ENCODE measurements around the gene CBX2.

The CBX2 gene

GRCh38 chr17:79829457-79829856 lies 51.5 kb downstream of the CBX2 start:
- Histone ChIP-seq H3K9ac (ENCODE audit: low read length) (no peak overlapping the region), H3K4me2 (ENCODE audit: low read length) (no peak overlapping the region), H3K79me2 (ENCODE audit: low read length) (peaks cover 15% of the 10 kb centered on the region), H3K27ac (ENCODE audit: low read length) (no peak overlapping the region), H3K36me3 (replicated peaks; ENCODE audit: low read depth, low read length) (peaks cover 17% of the 10 kb centered on the region), H3K4me1 (ENCODE audit: low read length) (no peaks in the 10 kb centered on the region), H3K27me3 (ENCODE audit: low read depth, low read length) (no peaks in the 10 kb centered on the region), H3K9me3 (ENCODE audit: insufficient read depth, low read length) (no peaks in the 10 kb centered on the region), H2AFZ (ENCODE audit: low read depth, low read length) (no peak overlapping the region), H4K20me1 (ENCODE audit: insufficient read depth, low read length) (peaks cover 47% of the 10 kb centered on the region), H3K4me3 (ENCODE audit: low read length) (no peak overlapping the region)
- TF ChIP-seq, protein P1, sequence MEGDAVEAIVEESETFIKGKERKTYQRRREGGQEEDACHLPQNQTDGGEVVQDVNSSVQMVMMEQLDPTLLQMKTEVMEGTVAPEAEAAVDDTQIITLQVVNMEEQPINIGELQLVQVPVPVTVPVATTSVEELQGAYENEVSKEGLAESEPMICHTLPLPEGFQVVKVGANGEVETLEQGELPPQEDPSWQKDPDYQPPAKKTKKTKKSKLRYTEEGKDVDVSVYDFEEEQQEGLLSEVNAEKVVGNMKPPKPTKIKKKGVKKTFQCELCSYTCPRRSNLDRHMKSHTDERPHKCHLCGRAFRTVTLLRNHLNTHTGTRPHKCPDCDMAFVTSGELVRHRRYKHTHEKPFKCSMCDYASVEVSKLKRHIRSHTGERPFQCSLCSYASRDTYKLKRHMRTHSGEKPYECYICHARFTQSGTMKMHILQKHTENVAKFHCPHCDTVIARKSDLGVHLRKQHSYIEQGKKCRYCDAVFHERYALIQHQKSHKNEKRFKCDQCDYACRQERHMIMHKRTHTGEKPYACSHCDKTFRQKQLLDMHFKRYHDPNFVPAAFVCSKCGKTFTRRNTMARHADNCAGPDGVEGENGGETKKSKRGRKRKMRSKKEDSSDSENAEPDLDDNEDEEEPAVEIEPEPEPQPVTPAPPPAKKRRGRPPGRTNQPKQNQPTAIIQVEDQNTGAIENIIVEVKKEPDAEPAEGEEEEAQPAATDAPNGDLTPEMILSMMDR (IDR thresholded peaks at IDR 0.05; ENCODE audit: low read depth, low read length): no peak
- no peak for TF ChIP-seq EZH2phosphoT487 (IDR thresholded peaks at IDR 0.05; ENCODE audit: low read depth)

DNA sequence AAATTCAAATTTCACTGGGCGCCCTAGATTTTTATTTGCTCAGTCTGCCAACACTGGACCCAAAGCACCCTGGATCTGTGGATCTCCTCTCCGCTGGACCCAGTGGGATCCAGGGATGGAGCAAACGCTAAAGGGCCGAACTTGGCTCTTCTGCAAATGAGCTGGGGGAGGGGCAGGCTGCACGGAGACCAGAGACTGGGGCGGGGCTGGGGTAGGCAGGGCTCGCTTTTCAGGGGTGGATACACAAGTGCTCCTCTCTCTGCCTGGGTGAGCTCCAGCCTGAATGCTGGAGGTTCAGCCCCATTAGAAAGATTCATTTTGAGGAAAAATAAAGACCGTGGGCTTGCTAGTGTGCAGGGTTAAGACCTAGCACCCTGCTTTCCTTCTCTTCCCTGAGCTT lies 52.4 kb downstream of the CBX2 start:
- Histone ChIP-seq H3K36me3 (replicated peaks; ENCODE audit: low read depth, low read length) (peaks cover 25% of the 10 kb centered on the region), H2AFZ (ENCODE audit: low read depth, low read length) (no peak overlapping the region), H4K20me1 (ENCODE audit: insufficient read depth, low read length) (peaks cover 56% of the 10 kb centered on the region), H3K79me2 (ENCODE audit: low read length) (peaks cover 23% of the 10 kb centered on the region), H3K4me1 (ENCODE audit: low read length) (no peaks in the 10 kb centered on the region), H3K9ac (ENCODE audit: low read length) (no peak overlapping the region), H3K9me3 (ENCODE audit: insufficient read depth, low read length) (no peaks in the 10 kb centered on the region), H3K4me2 (ENCODE audit: low read length) (no peak overlapping the region), H3K4me3 (ENCODE audit: low read length) (no peak overlapping the region), H3K27ac (ENCODE audit: low read length) (no peak overlapping the region), H3K27me3 (ENCODE audit: low read depth, low read length) (no peaks in the 10 kb centered on the region)
- TF ChIP-seq, protein P1 (IDR thresholded peaks at IDR 0.05; ENCODE audit: low read depth, low read length): no peak

- H3K4me2 ChIP-seq (ENCODE audit: low read length): no peak overlapping the region
- H3K9me3 ChIP-seq (ENCODE audit: insufficient read depth, low read length): no peaks in the 10 kb centered on the region
- peaks cover 61% of the 10 kb centered on the region for H4K20me1 ChIP-seq (ENCODE audit: insufficient read depth, low read length)
- H3K27ac ChIP-seq (ENCODE audit: low read length): no peak overlapping the region
- H2AFZ ChIP-seq (ENCODE audit: low read depth, low read length): no peak overlapping the region
- TF ChIP-seq, protein P1 (IDR thresholded peaks at IDR 0.05; ENCODE audit: low read depth, low read length): no peak
- peaks cover 29% of the 10 kb centered on the region for H3K79me2 ChIP-seq (ENCODE audit: low read length)
- H3K36me3 ChIP-seq (replicated peaks; ENCODE audit: low read depth, low read length): peaks cover 31% of the 10 kb centered on the region
- H3K27me3 ChIP-seq (ENCODE audit: low read depth, low read length): no peaks in the 10 kb centered on the region
- H3K4me1 ChIP-seq (ENCODE audit: low read length): peaks cover under 1% of the 10 kb centered on the region
- H3K4me3 ChIP-seq (ENCODE audit: low read length): no peak overlapping the region
- H3K9ac ChIP-seq (ENCODE audit: low read length): no peak overlapping the region
Measured at GRCh38 chr17:79830763-79831264, 52.9 kb downstream of the CBX2 start.

- no peaks in the 10 kb centered on the region for H3K9me3 ChIP-seq (ENCODE audit: insufficient read depth, low read length)
- H3K27ac ChIP-seq (ENCODE audit: low read length): no peak overlapping the region
- H3K4me1 ChIP-seq (ENCODE audit: low read length): peaks cover 8% of the 10 kb centered on the region
- H3K9ac ChIP-seq (ENCODE audit: low read length): no peak overlapping the region
- peaks cover 38% of the 10 kb centered on the region for H3K36me3 ChIP-seq (replicated peaks; ENCODE audit: low read depth, low read length)
- peaks cover 68% of the 10 kb centered on the region for H4K20me1 ChIP-seq (ENCODE audit: insufficient read depth, low read length)
- no peaks in the 10 kb centered on the region for H3K27me3 ChIP-seq (ENCODE audit: low read depth, low read length)
- no peak overlapping the region for H3K4me3 ChIP-seq (ENCODE audit: low read length)
- H3K79me2 ChIP-seq (ENCODE audit: low read length): peaks cover 36% of the 10 kb centered on the region
- no peak overlapping the region for H2AFZ ChIP-seq (ENCODE audit: low read depth, low read length)
- H3K4me2 ChIP-seq (ENCODE audit: low read length): no peak overlapping the region
- TF ChIP-seq, protein P1 (IDR thresholded peaks at IDR 0.05; ENCODE audit: low read depth, low read length): no peak
- TF ChIP-seq EZH2phosphoT487 (IDR thresholded peaks at IDR 0.05; ENCODE audit: low read depth): no peak
Measured at GRCh38 chr17:79831265-79832217, 53.6 kb downstream of the CBX2 start.

All from OCI-LY3 (cell line).